Ovary (tissue), 10 donors: ENCODE results near the gene KLHL8. TPM values are rescaled to one million over a fixed set of nuclear protein-coding genes. Genes with fewer than 3 reads are reported as not detected.

Source experiments
- DNase-seq, 5 donors: peaks; one replicate each; pipeline ENCODE4 v3.0.0-alpha.2; 2019 to 2020
- H3K27ac ChIP-seq, 2 donors: fragments of 200-600 bp; one replicate each; pipeline versions ENCODE4 v1.5.1 to v1.8.0; 2019 to 2022
- H3K27me3 ChIP-seq: fragments of 200-600 bp; one replicate; pipeline ENCODE4 v1.8.0; 2022
- H3K36me3 ChIP-seq: fragments of 200-600 bp; sonication (generic); one replicate; pipeline ENCODE4 v1.5.1; 2019
- H3K4me1 ChIP-seq: one replicate; pipeline ENCODE4 v1.8.1; 2013; ENCODE audit warnings: mild to moderate bottlenecking, moderate library complexity; ENCODE audit not compliant: insufficient read depth
- H3K4me3 ChIP-seq: fragments of 200-600 bp; sonication (generic); one replicate; pipeline ENCODE4 v1.5.1; 2017
- H3K9me3 ChIP-seq, 2 donors: fragments of 200-600 bp in 1 of 2; sonication (generic) in 1 of 2; one replicate each; pipeline versions ENCODE4 v1.5.1 to v1.8.1; 2013 to 2019; ENCODE audit warnings: mild to moderate bottlenecking in 1 of 2, moderate library complexity in 1 of 2
- CTCF ChIP-seq, 3 donors: fragments of 450-650 bp in 2 of 3; fragments of 200-600 bp in 1 of 3; IDR thresholded peaks; one replicate each; pipeline versions ENCODE4 v1.5.1 to v1.8.0; 2016 to 2022; ENCODE audit warnings: antibody characterized with exemption in 3 of 3, mild to moderate bottlenecking in 1 of 3
- EP300 ChIP-seq: sonication (generic); formaldehyde crosslinking; IDR thresholded peaks from one replicate; pipeline ENCODE4 v1.6.1; 2017; ENCODE audit warnings: antibody characterized with exemption
- POLR2A ChIP-seq: fragments of 450-650 bp; IDR thresholded peaks from one replicate; pipeline ENCODE4 v1.6.1; 2017; ENCODE audit warnings: antibody characterized with exemption, mild to moderate bottlenecking, moderate library complexity
- WGBS, 3 donors: extraction: QIAGEN DNeasy Blood & Tissue Kit in 1 of 3; methylation state at CpG; one replicate each; pipeline versions ENCODE4 v1.1.5 to v1.1.7; 2013 to 2017; 5-methylcytosine and 5-hydroxymethylcytosine counted together
- intact Hi-C, 4 donors: fragments of 100-400 bp; cut with DNase I; formaldehyde crosslinking; loops; one replicate each; pipeline versions ENCODE4 v1.11.0 to v1.15.1; 2022 to 2023
- long read RNA-seq, 3 donors: library from polyadenylated mRNA in 2 of 3; unstranded in 2 of 3; transcript quantifications; one replicate each; pipeline ENCODE4 v2.0.0 and lab custom pipeline, GENCODE V29; 2021 to 2026
- polyA plus RNA-seq, 2 donors: library from polyadenylated mRNA; stranded (reverse); fragments of 200-250 nt in 1 of 2; fragments of 350-450 nt in 1 of 2; fragmentation: Illumina TruSeq in 1 of 2; extraction: RNeasy Lipid Tissue Mini Kit (QIAGEN cat#74804) in 1 of 2; gene quantifications; one replicate each; pipeline ENCODE4 v1.2.3, GENCODE V29; 2013 to 2014
- total RNA-seq, 7 donors: library from RNA; depleted of rRNA in 2 of 7; stranded (reverse); fragments of >200 nt in 2 of 7; fragmentation: NEBNext Ultra II Directional in 3 of 7; extraction: Animal tissue kit (Norgen Biotek cat#: 25700) in 3 of 7; gene quantifications; one replicate each; pipeline versions ENCODE4 v1.1.0 to v1.2.4, GENCODE V29; 2016 to 2023
- donor health status: DM: no; HTN: no; CAD: no; lungs with moderate emphysema.
- donor health status: DM: no; HTN: no; CAD: no.
- donor health status: Bipolar disorder and iron deficiency.
- donor health status: DM: yes; HTN: yes; CAD: no.
- donor health status: DM: no; HTN: no; CAD: no.
- donor health status: DM: yes; HTN: yes; CAD: no.

KLHL8 gene
- total RNA-seq (10 to 100 TPM in 6 of 7 donors, 1 to 10 TPM in 1; 9.4 to 13.1 (median 11.6) TPM), polyA plus RNA-seq (1 to 10 TPM; 4.1 to 7.2 TPM)
- long read RNA-seq, donor 1, partial matches to known transcripts: 2 of 4 reads
- long read RNA-seq, donor 1, other reads (novel, unspliced or antisense): 2 of 4 reads
- long read RNA-seq, donor 2, full-length matches to known transcripts: 1 of 1 reads
- long read RNA-seq, donor 2, partial matches to known transcripts: 0 of 1 reads
- long read RNA-seq, donor 2, other reads (novel, unspliced or antisense): 0 of 1 reads
- long read RNA-seq, donor 3, full-length matches to known transcripts: 9 of 11 reads
- long read RNA-seq, donor 3, partial matches to known transcripts: 1 of 11 reads
- long read RNA-seq, donor 3, other reads (novel, unspliced or antisense): 1 of 11 reads

- Histone ChIP-seq H3K4me3 (peak within 1 kb of the TSS; percentile 73), H3K27ac (peak within 1 kb of the TSS; percentile 86 to 88), H3K9me3 (no peaks in the 10 kb centered on the region), H3K4me1 (no peaks in the 10 kb centered on the region), H3K36me3 (no peaks in the 10 kb centered on the region), H3K27me3 (no peaks in the 10 kb centered on the region)
- DNase-seq: peak; percentile 75 to 90 (median 80)
- intact Hi-C loops: loop anchor here in 1 of 4 donors (10.0 kb wide), 1 partner anchor 285 kb away; the partner anchor contains the start of gene AFF1
- TF ChIP-seq EP300 (no peak), POLR2A (peak; percentile 69), CTCF (IDR thresholded peaks at IDR 0.05) (peak in 1 of 3 donors; percentile 1)
- 0 to 1% (median 0%) methylated on average over 48 to 70 of the region's 70 CpGs for WGBS, 3 donors
Observed at GRCh38 chr4:87220094-87220822, at the start of gene KLHL8. TSS of gene KLHL8 (minus strand) at chr4:87220618. CDS start at chr4:87195539, 25,079 bp downstream.

- DNase-seq: no peak
- Histone ChIP-seq H3K27me3 (no peaks in the 10 kb centered on the region), H3K4me3 (no peak overlapping the region), H3K9me3 (no peaks in the 10 kb centered on the region), H3K36me3 (no peaks in the 10 kb centered on the region), H3K4me1 (no peaks in the 10 kb centered on the region), H3K27ac (no peak overlapping the region)
- intact Hi-C loops: no loop called here
- TF ChIP-seq POLR2A (no peak), CTCF (IDR thresholded peaks at IDR 0.05) (no peak), EP300 (no peak)
- WGBS, 3 donors: 48 to 62% (median 50%) methylated on average over 3 of the region's 3 CpGs
Observed at GRCh38 chr4:87270144-87270543, 49.7 kb upstream of the KLHL8 start.

GRCh38 chr4:87268411-87268810 lies 48.0 kb upstream of the KLHL8 start:
- no peak for TF ChIP-seq POLR2A
- TF ChIP-seq CTCF (IDR thresholded peaks at IDR 0.05): no peak
- TF ChIP-seq EP300: no peak
- intact Hi-C loops: no loop called here
- H3K4me3 ChIP-seq: no peak overlapping the region
- H3K9me3 ChIP-seq: no peaks in the 10 kb centered on the region
- no peaks in the 10 kb centered on the region for H3K4me1 ChIP-seq
- H3K27me3 ChIP-seq: no peaks in the 10 kb centered on the region
- DNase-seq: no peak
- no peak overlapping the region for H3K27ac ChIP-seq
- 79 to 89% (median 86%) methylated on average over 5 of the region's 5 CpGs for WGBS, 3 donors
- no peaks in the 10 kb centered on the region for H3K36me3 ChIP-seq

- Histone ChIP-seq H3K4me1 (no peaks in the 10 kb centered on the region), H3K4me3 (no peak overlapping the region), H3K27me3 (no peaks in the 10 kb centered on the region), H3K36me3 (no peaks in the 10 kb centered on the region), H3K9me3 (no peaks in the 10 kb centered on the region), H3K27ac (no peak overlapping the region)
- WGBS, 3 donors: 55 to 57% (median 55%) methylated on average over 3 of the region's 3 CpGs
- DNase-seq: no peak
- intact Hi-C loops: no loop called here
- TF ChIP-seq CTCF (IDR thresholded peaks at IDR 0.05) (no peak), POLR2A (no peak), EP300 (no peak)
Observed at GRCh38 chr4:87266986-87267385, 46.6 kb upstream of the KLHL8 start.
